CD4-positive, alpha-beta T cell treated with Interleukin-2 at 100 ng/mL for 4 hours (primary cell): ENCODE results near the gene GULP1.
"Not testable (repeated sequence)": the region's sequence is repeated elsewhere in the genome, so short reads cannot be mapped to it uniquely, and the experiment has no call there.

ENCODE experiments used
- DNase-seq: peaks from one replicate; pipeline ENCODE4 v3.0.0-alpha.2; 2020; ENCODE audit warnings: low spot score

The GULP1 gene

DNA sequence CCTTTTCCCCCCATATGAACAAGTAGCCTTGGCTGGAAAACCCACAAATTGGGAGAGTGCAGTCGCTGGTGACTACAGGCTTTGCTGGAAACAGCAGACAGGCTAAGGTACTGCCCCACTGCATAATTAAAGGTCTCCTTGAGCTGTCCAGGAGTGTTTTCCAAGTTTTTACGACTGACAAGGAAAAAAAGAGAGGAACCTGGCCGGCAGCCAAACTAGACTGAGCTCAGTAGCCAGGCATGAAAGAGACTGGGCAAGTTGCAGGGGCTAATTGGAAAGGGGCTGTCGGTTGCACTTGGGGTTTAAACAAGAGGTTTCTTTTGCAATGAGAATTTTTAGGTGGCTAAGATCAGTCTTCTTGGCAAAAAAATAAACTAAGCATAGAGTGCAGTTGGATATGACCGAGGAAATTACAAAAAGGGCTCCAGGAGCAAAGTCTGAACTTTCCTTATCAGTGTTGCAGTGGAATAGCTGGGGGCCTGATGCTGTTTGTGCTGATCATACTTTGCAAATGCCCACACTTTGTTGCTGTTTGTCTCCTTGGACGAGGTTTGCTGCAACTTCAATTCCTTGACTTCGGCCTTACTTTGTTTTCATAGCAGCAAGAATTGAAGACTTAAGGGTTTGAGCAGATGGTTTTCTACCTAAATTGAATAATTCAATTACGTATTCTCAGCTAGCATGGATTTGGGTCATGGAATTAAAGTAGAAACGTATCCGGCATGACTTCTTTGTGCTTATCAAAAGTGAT is 2.1 kb downstream of the GULP1 start:
- no peak for DNase-seq

DNA sequence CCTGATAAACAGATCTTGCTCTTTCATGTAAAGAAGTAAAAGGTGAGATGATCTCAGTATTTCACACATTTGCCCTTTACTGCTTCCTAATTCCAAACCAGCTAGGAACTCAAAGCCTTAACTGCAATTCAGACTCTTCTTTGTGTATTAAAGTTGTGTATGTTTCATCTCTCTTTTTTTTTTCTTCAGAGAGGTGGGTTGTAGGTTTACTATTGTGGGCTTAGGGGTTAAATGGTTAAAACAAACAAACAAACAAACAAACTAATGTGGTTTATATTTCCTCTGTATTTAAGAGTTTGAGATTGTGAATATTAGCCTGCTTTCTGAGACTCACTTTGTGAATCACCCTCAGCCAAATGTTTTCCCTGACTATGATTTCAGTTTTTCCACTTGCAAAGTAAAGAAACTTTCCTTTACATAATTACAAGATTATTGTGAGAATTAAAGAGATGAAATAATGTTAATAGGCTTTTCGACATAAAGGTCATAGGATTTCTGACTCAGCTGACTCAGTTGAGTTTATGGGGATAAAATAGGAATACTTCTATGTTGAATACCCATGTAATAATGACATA is 2.8 kb downstream of the GULP1 start:
- DNase-seq: no peak

DNA sequence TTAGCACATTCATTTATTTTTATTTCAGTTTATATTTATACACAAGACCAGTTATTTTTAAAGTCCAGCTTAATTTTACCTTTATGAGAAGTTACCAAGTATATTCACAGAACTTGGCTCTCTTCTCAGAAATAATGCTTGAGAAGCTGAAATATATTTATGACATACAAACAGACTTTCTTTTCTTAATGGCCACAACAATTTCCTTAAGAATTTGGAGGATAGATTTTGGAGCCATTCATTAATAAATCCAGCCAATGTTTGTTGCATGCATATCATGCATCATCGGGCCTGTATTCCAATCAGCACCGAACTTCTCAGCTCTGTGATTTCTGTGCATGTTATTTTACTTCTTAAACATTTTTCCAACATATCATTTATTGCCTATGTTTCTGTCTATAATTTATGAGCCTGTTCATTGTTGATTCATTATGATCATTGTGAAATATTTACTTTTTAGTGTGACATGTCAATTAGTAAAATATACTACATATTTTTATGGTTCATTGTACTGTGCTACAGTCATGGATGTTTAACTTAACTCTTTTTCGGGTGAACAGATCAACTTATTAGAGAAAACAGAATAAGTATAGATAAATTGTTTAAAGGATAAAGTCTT is 3.5 kb downstream of the GULP1 start:
- DNase-seq: no peak

DNA sequence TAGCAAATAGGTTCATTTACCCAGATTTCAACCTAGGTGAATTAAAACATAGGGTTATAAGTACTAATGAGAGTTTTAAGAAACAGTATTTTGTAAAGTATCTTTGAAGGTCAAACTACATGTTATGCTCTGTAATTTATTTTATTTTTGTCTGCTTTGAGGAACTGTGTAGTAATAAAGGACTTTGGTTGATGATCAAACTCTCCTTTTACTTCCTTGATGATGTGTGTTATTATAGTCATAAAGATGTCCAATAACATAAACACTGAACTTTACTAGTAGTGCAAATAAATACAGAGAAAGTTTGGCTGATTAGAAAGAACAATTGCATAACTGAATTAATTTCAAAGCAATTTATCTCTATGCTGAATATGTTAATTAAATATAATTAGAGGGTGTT is 6.3 kb downstream of the GULP1 start:
- DNase-seq: no peak

DNA sequence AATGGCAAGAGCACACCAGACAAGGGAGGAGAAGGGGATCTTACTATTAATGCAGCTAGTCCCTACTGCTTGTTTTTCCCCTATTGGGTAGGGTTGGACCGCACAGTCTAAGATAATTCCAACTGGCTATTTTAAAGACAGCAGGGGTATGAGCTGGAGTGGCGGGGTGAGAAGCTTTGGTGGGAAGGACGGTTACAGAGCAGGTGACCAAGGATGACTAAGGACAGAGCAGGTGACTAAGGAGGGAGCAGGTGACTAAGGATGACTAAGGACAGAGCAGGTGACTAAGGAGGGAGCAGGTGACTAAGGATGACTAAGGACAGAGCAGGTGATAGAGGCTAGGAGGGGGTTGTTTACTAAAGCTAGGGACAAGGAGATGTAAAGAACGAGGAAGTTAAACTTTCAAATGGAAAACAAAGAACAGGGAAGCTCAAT is 7.3 kb downstream of the GULP1 start:
- not testable (repeated sequence) for DNase-seq

DNA sequence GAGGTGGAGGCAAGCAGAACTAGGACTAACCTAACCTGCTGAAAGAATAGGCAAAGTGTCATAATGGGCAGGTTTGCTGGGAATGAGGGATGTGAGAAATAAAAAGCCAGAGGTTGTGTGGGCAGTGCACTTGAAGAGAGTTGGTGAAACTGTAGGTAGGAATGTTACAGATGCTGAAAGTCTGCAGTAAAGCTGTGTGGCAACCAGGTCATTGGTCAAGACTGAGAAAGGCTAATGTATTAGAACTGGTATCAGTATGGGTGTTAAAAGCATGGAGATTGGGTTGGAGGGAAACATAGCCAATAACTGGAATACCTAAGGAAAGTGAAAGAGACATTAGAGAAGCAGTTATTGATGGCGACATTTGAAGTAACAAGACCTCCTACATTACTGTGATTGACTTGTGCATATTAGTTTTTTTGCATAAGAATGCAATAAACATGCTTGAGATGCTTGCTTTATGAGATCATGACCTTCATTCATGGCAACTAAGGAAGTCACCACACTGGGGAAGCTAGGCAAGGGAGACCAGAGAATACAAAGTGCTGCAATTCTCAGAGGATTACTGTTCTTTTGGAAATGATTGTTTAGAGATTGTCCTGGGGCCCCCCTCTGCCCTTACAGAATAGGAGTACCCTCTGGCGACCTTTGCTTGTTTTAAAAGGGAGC is 11.8 kb downstream of the GULP1 start:
- DNase-seq: no peak

DNA sequence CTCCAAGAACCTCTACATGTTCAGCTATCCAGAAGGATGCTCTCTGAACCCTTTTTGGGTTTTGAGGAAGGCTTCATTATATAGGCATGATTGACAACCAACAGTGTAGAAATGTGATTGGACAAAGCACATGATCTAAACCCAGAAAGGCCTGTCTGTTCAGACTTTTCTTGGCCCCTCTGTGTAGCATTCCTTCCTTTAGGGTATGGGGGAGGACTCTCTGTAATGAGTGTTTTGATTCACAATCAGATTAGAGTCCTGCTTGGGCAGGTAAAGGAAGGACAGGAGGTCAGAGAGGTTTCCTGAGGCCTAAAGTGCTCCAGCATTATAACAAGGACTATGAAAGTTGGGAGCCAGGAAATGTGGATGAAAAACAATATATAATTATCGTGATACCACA is 13.6 kb downstream of the GULP1 start:
- DNase-seq: no peak

DNA sequence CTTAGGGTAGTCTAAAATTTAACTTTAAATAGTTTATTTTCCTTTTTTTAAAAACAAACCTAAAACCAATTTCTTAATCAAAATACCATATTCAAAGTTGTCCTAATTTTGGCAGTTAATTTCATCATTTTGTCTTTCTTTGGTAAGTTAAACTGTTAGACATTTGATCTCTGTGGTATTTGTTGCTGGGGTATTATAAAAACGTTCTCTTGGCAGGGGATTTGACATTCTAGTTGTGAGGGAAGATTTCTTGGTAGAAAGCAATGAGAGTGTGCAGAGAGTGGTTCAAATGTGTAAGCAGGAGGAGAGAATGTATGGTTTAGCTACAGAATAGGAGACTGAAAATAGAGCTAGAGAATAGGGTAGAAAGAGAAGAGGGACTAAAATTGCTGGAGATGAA is 14.6 kb downstream of the GULP1 start:
- no peak for DNase-seq

DNA sequence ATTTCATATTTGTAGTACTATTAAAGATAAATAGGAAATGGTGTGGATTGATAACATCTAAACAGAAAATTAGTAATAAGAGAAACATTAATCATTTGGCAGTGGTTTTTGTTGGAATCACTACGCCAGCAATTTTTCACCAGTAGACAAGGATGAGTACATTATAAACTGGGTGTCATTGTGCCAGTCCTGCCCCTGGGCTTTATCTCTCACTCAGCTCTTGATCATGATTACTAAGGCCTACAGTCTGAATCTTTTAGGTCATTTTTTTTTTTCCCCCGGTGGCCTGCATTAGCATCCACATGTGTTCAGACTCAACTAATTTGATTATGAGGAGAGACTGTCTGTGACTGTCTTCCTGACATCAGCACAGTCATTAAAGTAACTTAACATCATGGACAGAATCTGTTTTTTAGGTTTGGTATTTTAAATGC is 16.2 kb downstream of the GULP1 start:
- no peak for DNase-seq

DNA sequence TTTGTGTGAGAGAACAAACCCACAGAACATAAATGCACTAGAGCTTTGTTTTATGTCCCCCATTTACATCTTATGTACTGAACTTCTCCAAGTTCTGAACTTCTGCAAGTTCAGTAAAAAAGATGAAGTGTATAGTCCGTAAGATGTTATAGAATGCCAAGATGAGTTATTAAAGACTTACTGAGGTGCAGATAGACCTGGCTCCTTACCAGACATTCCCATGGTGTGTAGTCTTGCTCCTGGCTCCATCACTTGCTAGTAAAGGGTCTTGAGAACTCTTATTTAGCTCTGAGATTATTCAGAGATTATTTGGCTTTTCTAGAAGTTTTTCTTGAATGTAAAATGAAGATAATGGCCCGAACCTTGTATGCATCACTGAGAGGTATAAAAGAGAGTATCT is 16.8 kb downstream of the GULP1 start:
- DNase-seq: no peak

DNA sequence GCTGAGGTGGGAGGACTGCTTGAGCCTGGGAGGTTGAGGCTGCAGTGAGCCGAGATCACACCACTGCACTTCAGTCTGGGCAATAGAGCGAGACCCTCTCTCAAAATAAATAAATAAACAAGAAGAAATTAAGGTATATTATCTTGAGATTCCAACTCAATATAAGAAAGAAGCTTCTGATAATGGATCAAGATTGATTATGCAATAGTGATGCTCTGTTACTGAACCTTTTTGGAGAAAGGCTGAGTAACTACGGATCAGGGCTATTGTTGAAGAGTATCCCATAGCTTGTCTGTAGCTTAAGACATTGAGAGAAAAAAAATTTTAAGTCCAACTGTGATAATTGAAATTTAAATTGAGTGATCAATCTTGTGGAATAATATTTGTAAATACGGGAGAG is 17.7 kb downstream of the GULP1 start:
- DNase-seq: no peak

DNA sequence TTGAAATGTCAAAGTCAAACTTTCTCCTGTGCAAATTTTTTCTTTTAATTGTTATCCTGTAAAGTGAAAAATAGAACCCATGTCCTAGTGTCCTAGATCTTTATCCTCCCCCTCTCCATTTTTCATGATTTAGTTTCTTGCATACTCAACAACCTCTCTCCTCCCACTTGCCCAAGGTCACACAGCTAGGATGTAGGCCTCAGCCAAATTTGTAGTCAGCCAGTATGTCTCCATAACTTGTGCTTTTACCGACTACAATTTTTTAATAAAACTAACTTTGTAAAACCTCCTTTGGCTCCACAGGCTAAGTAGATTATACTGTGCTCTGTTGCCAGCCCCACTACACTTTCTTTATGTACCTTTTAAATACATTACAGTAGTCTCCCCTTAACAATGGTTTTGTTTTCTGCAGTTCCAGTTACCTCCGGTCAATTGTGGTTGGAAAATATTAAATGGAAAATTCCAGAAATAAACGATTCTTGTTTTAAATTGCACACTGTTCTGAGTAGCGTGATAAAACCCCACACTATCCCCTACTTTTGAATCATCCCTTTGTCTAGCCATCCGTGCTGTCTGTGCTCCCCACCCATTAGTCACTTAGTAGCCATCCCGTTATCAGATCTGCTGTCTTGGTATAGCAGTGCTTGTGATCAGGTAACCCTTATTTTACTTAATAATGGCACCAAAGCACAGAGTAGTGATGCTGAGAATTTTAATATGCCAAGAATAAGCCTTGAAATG is 22.8 kb downstream of the GULP1 start:
- no peak for DNase-seq

DNA sequence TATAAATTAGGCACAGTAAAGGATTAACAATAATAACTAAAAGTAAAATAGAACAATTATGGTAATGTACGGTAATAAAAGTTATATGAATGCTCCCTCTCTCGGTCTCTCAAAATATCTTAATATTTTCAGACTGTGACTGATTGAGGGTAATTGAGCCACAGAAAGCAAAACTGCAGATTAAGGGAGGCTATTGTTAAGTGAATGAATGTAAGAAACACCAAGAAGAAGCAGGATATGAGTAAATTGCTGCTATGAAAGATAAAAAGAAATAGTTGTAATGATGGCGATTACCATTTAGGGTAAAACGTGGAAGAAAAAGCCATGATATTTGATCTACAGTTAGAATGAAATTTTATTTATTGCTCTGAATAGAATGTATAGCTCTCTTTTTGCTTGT is 24.1 kb downstream of the GULP1 start:
- no peak for DNase-seq

DNA sequence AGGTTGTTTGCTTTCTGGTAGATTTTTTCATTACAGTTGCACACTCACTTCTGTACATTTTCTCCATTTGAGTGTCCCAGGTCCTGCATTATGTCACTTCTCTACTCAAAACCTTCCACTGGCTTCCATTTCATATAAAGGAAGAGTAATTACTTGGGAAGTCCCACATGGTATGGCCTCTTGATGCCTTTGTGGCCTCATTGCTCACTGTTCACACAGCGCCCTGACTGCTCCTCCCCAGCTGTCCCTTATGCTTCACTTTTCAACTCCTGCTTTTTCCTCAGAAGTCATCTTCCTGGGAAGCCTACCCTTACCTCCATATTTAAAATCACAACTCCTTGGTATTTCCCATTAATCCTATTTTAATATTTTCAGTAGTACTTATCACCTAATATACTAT is 24.7 kb downstream of the GULP1 start:
- no peak for DNase-seq

DNA sequence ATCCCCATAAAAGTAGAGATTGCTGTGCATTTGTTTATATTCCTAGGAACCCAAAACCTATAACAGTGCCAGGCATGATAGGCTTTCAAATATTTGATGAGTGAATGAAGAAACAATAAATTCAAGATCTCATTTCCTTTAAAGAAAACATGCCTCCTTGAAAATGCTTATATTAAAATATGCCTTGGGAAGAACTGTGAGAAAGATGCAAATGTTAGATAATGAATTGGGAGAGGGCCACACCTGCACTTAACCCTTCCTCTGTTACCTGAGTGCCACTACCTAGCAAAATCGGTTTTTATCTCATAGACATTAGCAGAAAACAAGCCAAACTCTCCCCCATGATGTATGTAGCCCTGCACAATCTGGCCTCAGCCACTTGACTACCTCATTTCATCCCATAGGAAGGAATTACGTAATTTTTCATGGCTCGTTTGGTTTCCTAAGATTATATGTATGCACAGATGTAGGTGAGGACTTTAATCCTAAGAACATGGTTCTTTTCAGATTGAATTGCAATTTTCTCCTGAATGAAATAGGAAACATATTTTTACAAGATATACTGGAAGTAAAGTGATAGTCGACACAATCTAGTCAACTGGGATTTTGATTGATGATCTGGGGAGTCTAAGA is 25.2 kb downstream of the GULP1 start:
- no peak for DNase-seq

DNA sequence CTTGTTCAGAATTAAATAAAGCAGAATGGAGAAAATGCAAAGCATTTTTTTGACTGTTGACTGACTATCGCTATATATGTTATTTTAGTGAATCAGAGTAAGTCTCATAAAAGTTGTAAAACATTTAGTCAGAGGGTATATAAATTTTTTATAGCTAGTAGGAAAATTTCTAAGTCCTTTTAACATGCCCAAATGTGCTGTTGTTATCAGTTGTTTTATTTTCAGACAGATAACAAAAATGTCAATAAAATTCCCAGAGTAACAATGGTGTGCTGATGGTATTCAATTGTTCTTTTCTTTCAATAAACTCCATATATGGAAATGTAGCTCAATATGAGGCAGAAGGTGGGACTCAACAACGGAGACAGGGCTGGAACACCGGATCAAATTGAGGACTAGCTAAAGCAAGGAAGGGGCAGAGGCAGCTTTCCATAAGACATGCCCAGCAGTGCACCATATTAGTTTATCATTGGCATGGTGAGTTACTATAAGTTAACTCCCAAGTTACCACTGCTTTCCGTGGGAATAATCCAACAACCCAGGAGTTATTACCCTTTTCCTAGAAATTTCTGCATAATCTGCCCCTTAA is 26.6 kb downstream of the GULP1 start:
- DNase-seq: no peak

DNA sequence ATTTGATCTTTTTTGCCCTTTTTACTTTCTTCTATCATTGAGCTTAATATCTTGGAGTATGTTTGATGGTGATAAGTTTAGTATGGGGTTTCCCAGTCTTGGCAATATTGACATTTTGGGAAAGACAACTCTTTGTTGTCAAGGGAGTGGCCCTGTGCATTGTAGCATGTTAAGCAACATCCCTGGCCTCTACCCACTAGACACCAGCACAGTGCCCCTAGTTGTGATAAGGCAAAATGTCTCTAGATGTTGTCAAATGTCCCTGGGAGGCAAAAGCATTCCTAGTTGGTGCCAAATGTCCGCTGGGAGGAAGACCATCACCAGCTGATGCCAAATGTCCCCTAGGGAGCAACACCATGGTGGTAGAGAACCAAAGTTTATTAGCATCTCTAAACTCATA is 28.2 kb downstream of the GULP1 start:
- DNase-seq: no peak

DNA sequence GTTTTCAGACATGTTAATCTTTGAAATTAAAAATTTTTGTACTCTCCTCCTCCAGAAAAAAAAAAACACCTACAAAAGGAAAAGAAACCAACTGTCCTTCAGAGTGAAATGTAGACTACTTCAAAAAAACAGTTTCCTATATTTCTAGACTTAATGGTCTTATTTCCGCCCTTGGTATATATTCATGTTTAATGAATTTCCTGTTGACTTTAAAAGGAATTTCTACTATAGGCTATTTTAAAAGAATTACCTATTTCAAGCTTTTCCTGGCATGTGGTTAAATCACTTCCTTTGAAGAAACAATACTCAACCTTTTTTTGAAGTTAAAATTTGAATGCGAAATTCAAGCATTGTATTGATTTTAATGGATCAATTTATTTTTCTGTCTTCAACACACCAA is 29.2 kb downstream of the GULP1 start:
- DNase-seq: no peak

DNA sequence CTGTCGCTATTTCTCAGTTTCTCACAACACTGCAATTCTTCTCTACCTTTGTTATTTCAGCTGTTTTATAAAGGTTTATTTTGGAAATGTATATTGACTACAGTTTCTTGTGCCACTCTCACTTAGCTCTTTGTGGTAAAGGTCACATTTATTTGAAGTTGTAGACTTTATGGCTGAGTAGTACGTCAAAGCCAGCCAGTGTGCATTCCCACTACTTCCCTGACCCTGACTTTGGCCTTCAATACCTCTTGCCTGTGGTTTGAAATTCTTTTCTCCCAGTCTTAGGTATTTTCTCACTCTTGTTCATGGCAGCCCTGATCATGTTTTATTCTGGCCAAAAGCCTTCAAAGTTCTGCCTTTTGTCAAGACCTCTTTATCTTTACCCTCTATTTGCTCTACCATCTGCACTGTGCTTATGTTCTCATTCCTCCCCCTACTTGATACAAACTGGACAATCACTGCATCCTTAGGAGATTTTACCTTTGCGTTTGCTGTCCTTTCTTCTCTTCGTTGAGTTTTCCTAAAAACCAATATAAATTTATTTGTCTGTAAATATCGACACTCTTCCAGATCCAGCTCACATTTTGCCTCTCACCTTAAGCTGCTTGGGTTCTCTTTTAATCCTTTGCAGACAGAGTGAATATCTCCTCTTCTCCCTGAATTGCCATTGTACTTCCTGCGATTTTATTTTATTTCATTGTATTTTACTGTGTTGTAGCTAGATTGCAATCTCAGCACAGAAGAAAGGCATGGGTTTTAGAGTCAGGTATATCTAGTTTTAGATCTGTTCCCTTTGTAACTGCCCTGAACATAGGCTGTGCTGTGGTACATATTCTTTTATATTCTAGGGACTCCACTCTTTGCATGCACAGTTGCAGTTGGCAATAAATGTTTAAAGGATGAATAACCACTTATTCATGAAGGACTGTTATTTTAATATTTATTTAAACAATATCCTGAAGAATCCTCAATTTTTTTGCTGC is 31.2 kb downstream of the GULP1 start:
- DNase-seq: no peak

DNA sequence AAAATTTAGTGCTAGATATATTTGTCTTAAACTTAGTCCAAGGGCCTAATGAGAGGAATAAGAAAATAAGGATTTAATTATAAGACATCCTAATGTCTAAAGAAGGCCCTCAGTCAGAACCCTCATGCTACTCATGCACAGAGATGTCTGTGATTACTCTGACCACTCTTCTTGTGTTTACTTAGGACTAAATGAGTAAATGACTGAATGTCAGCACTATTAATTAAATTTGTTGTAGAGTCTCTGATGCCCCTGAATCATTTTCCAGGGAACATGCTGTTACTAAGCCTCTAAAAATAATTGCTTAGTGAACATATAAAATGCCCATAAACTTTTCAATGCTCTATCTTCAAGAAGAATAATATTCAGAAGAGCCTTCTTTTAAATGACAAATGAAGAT is 32.4 kb downstream of the GULP1 start:
- no peak for DNase-seq
